Stimulated activated CD4-positive, alpha-beta T cell treated with anti-CD3 and anti-CD28 coated beads, Interleukin-12 subunit alpha, Interleukin-12 subunit beta, amount 100 ng/mL, for 4 hours (primary cell): ENCODE results near the gene CLSTN2.

ENCODE experiments used
- DNase-seq: peaks from one replicate; pipeline ENCODE4 v3.0.0-alpha.2; 2020

CLSTN2 gene

GRCh38 chr3:140529096-140529495 is 594.1 kb downstream of the CLSTN2 start:
- no peak for DNase-seq

DNA sequence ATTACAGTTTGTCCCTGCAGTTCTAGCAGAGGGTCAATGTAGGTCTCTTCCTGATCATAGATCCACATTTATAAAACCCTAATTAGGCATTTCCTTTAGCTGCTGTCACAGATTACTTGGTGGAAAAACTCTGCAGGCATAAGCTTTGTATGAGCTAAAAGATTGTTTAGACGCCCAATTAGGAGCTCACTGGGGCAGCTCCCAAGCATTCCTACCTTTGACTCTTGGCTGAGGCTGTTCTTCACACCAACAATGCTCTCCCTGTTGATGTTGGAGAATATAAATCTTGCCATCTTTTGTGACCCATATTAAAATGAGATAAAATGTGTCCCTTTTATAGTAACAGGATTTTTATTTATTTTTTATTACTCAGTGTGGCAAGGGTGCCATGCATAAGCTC is 594.6 kb downstream of the CLSTN2 start:
- no peak for DNase-seq

GRCh38 chr3:140530131-140530530 is 595.1 kb downstream of the CLSTN2 start:
- DNase-seq = no peak

- DNase-seq = no peak
Observed at GRCh38 chr3:140530603-140531002, 595.6 kb downstream of the CLSTN2 start.

- DNase-seq = no peak
Observed at GRCh38 chr3:140532793-140533330, 597.9 kb downstream of the CLSTN2 start.

- DNase-seq = no peak
Observed at GRCh38 chr3:140536926-140537726, 602.1 kb downstream of the CLSTN2 start.

DNA sequence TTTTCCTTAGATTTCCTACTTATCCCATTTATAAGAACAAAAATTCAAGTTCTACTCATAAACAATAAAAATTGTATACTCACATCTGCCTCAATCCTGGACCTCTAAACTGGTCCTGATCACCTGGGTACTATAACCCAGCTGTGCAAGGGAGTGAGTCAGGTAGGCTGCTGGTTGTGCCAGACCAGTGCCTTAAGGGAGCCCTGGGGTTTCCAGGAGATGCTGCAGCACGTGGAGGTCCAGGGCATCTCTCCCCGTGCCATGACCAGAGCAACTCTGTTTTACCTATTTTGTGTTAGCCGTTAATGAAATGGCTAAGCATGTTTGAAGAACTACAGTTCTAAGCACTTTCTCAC is 602.7 kb downstream of the CLSTN2 start:
- no peak for DNase-seq

DNA sequence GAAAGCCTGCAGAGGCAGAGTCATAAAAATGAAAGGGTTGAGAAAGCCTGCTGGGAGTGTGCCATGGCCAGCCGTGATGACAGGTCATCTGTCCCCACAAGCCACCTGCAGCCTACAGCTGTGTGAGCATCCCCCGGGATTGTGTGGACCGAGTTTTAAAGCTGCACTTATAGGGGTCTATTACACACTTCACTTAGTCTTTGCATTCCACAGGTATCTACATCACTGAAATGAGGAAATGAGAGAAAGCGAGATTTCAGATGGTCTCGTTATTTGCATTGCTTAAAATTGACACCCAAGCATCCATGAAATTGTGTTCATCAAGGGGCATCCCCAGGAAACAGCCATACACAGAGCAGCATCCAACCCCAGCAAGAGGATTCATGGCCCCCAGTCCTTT is 605.3 kb downstream of the CLSTN2 start:
- DNase-seq = no peak

GRCh38 chr3:140541975-140542653 is 607.1 kb downstream of the CLSTN2 start:
- DNase-seq = no peak

- no peak for DNase-seq
Observed at GRCh38 chr3:140545197-140545596, 610.2 kb downstream of the CLSTN2 start.

- no peak for DNase-seq
Observed at GRCh38 chr3:140545756-140546155, 610.8 kb downstream of the CLSTN2 start.

DNA sequence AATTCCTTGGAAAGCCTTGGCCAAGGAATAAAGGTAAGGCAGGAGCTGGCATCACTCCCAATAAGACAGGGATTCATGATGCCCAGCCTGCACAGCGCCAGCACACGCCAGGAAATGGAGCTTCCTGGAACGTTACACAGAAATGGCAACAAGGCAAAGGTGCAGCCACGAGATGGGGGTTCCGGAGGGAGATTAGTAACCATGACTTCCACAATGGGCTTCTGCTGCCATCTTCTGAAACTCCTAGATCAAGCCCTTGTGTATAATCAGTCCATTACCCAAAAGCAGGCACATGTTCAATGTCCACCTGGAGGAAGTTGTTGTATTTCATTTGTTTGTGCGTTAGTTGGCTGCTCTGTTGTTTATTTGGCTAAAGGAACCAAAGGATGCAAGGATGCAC is 611.7 kb downstream of the CLSTN2 start:
- no peak for DNase-seq

DNA sequence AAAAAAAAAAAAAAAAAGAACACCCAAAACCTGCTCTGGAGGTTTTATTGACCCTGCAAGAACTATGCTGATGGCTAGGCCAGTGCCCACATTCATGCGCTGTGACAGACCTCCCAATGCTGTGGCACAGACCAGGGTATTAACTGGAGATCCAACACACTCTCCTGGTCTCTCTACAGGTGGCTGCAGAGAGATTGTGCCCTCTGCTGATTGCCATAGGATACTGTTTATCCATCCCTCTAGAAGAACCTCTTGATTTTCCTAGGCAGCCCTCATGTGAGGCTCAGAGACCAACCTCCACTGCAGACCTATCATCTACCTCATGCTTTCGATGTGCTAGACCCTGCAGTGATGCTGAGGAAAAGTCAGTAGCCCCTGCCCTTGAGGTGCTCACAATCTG is 617.4 kb downstream of the CLSTN2 start:
- DNase-seq = no peak

GRCh38 chr3:140552898-140553297 is 617.9 kb downstream of the CLSTN2 start:
- no peak for DNase-seq

GRCh38 chr3:140553591-140553990 is 618.6 kb downstream of the CLSTN2 start:
- DNase-seq = no peak

- no peak for DNase-seq
Observed at GRCh38 chr3:140555666-140556065, 620.7 kb downstream of the CLSTN2 start.

DNA sequence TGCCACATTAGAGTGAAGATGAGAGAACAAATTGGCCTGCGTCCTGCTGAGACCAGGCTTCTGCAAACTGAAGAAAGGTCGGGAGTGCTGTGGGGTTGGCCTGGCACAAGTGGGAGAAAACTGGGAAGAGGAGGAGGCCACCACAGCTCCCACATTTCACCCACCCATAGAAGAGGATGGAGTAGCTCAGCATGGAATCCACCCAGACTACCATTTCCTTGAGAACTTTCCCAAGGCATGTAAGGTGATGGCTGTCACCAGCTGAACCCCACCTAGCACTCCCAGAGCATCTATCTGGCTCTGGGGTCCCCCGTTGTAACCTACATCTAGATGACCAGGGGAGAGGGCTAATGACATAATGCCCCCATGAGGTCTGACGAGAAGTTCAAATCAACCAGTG is 622.5 kb downstream of the CLSTN2 start:
- no peak for DNase-seq

DNA sequence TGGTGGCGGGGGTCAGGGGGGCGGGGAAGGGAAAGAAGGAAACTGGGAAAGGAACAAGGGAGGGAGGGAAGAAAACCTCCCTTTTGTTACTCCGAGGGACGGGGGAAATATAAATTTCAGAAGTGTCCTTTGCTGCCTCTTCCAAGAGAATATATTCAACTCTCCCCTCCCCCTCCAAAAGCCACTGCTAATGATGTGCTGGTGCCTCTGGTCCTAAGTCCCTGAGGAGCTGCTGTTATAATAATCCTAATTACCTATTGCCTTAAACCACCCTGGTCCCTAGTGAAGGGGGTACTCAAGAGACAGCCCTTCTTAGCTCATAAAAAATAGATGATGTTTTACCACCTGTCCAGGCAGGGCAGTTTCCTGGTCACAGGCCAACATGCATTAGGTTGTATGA is 624.6 kb downstream of the CLSTN2 start:
- no peak for DNase-seq

- no peak for DNase-seq
Observed at GRCh38 chr3:140563206-140563760, 628.3 kb downstream of the CLSTN2 start.

DNA sequence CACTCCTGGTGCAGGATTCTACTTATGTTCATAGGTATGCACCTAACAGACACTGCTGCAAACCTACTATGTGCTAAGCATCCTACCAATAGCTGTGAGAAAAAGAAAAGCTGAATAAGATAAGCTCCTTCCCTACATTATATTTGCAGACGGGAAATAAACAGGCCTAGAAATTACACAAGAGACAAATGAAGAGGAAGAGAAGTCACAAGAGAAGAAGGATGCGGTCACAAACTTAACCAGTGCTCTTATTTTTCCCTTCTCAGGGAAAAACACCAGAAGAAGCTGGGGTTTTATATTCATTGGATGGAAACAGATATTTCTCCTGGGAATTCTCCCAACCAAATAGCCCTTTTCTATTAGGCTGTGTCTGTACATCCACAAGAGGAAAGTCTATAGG is 633.1 kb downstream of the CLSTN2 start:
- no peak for DNase-seq

DNA sequence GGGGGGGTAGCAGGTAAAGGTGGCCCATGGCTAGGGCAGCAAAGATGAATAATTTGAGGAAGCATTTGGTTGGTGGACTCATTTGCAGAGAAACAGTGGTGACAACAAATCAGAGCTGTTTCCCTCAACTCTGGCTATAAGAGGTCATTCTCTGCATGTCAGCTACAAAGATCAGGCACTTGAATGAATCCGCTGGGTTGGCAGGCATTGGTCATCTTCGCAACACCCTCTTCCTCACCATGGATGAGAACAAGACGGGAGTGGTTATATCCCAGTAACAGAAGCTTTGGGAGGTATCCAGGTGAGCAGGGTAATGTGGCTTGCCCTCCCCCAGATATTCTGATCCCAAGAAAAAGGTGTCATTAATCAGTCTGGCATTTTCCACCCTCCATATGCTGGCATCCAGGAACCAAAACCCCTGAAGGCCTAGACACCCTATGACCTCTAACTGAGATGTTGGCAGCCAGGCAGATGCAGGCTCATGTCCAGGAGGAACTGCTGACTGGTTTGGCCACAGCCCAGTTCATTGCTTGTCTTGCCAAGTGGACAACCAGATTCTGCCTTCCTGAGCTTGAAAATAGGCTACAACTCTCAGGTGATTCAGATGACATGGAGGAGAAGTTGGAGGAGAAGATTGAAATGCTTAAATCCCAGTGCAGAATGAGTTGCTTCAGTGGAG is 634.0 kb downstream of the CLSTN2 start:
- no peak for DNase-seq

DNA sequence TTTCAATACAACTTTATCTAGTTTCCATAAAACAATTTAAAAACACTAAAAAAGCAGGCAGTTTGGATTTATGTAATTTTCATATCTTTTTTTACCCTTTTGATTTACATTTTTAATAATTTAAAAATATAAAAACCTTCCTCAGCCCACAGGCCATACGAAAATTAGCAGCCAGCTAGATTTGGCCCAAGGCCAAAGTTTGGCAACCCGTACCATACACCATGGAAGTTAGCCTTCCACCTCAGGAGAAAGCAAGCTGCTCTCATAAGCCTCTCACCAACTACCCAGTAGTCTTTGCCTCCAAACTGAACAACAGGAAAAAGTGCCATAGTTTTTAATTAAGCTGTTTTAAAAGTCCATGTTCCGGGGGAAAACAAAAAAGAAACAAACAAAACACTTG is 635.6 kb downstream of the CLSTN2 start:
- no peak for DNase-seq

- no peak for DNase-seq
Observed at GRCh38 chr3:140571836-140572235, 636.9 kb downstream of the CLSTN2 start.

DNA sequence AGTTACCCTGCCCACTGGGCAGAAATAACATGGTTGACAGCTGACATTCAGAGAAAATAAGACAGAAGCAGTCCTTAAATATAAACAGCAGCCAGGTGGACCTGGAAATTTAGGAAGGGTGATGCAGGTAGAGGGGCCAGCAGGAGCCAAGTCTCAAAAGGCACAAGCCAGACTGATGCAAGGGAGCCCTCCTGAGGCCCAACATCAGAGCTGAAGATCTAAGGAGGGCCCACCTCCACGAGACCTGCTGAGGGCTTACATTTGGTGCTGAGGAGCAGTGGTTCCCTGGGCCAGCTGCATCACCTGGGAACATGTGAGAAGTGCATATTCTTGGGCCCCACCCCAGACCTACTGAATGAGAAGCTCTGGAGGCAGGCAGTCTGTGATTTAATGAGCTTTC is 637.3 kb downstream of the CLSTN2 start:
- no peak for DNase-seq
